ENCODE results near the gene FBXO30.

The FBXO30 gene

GRCh38 chr6:145814501-145815308, at the start of gene FBXO30:
Gene FBXO30 (minus strand): TSS chr6:145814795. CDS start chr6:145806405, 8,390 bp downstream.
- peak; percentile 47 for DNase-seq

GRCh38 chr6:145863988-145864616, 49.5 kb upstream of the FBXO30 start:
- DNase-seq, result no peak

GRCh38 chr6:145863366-145863765, 48.8 kb upstream of the FBXO30 start:
- no peak for DNase-seq

- DNase-seq, result no peak
Observed at GRCh38 chr6:145860562-145860961, 46.0 kb upstream of the FBXO30 start.

GRCh38 chr6:145850671-145851070, 36.1 kb upstream of the FBXO30 start:
- DNase-seq, result no peak

- DNase-seq, result no peak
Observed at GRCh38 chr6:145848541-145848940, 33.9 kb upstream of the FBXO30 start.

GRCh38 chr6:145845557-145845956, 31.0 kb upstream of the FBXO30 start:
- no peak for DNase-seq

GRCh38 chr6:145844933-145845540, 30.4 kb upstream of the FBXO30 start:
- no peak for DNase-seq

- no peak for DNase-seq
Observed at GRCh38 chr6:145842693-145843546, 28.3 kb upstream of the FBXO30 start.

GRCh38 chr6:145841668-145842067, 27.1 kb upstream of the FBXO30 start:
- DNase-seq, result no peak

- DNase-seq, result no peak
Observed at GRCh38 chr6:145839653-145840052, 25.1 kb upstream of the FBXO30 start.

GRCh38 chr6:145838305-145838704, 23.7 kb upstream of the FBXO30 start:
- no peak for DNase-seq

GRCh38 chr6:145836772-145837171, 22.2 kb upstream of the FBXO30 start:
- DNase-seq, result no peak

- no peak for DNase-seq
Observed at GRCh38 chr6:145836170-145836569, 21.6 kb upstream of the FBXO30 start.

- DNase-seq, result no peak
Observed at GRCh38 chr6:145830612-145831011, 16.0 kb upstream of the FBXO30 start.

GRCh38 chr6:145829950-145830349, 15.4 kb upstream of the FBXO30 start:
- no peak for DNase-seq

GRCh38 chr6:145829102-145829501, 14.5 kb upstream of the FBXO30 start:
- DNase-seq, result no peak

GRCh38 chr6:145824344-145824743, 9.7 kb upstream of the FBXO30 start:
- no peak for DNase-seq

GRCh38 chr6:145823328-145823944, 8.8 kb upstream of the FBXO30 start:
- DNase-seq, result no peak

GRCh38 chr6:145822456-145822855, 7.9 kb upstream of the FBXO30 start:
- no peak for DNase-seq

GRCh38 chr6:145819994-145820393, 5.4 kb upstream of the FBXO30 start:
- DNase-seq, result no peak

- no peak for DNase-seq
Observed at GRCh38 chr6:145818796-145819195, 4.2 kb upstream of the FBXO30 start.

- DNase-seq, result no peak
Observed at GRCh38 chr6:145816392-145816791, 1.8 kb upstream of the FBXO30 start.
